Measurements from ENCODE around the gene KBTBD7. TPM values are rescaled to one million over a fixed set of nuclear protein-coding genes. Genes with fewer than 3 reads are reported as not detected.

KBTBD7 gene
- polyA plus RNA-seq (2013, experiment 1 of 2; ENCODE audit: insufficient read length) = 3.1 TPM
- 3.1 TPM for polyA plus RNA-seq (2013, experiment 2 of 2; ENCODE audit: insufficient read length)

GRCh38 chr13:41193919-41194824 lies at the start of gene KBTBD7:
KBTBD7 (minus strand) TSS chr13:41194569; CDS start chr13:41194257, 312 bp downstream.
- DNase-seq = peak; percentile 99

- no peak for DNase-seq
These were observed 47.3 kb upstream of the KBTBD7 start for GRCh38 chr13:41241626-41242025.

- no peak for DNase-seq
These were observed 42.0 kb upstream of the KBTBD7 start for GRCh38 chr13:41236369-41236768.

- no peak for DNase-seq
These were observed 38.5 kb upstream of the KBTBD7 start for GRCh38 chr13:41232578-41233480.

- DNase-seq = peak; percentile 9
These were observed 37.4 kb upstream of the KBTBD7 start for GRCh38 chr13:41231786-41232185.

GRCh38 chr13:41231025-41231677 lies 36.8 kb upstream of the KBTBD7 start:
- no peak for DNase-seq

- no peak for DNase-seq
These were observed 35.0 kb upstream of the KBTBD7 start for GRCh38 chr13:41229356-41229755.

GRCh38 chr13:41224113-41225110 lies 30.0 kb upstream of the KBTBD7 start:
- DNase-seq = peak; percentile 85

GRCh38 chr13:41222259-41222852 lies 28.0 kb upstream of the KBTBD7 start:
- DNase-seq = peak; percentile 48

- no peak for DNase-seq
These were observed 26.0 kb upstream of the KBTBD7 start for GRCh38 chr13:41220401-41220800.

- DNase-seq = peak; percentile 49
These were observed 21.8 kb upstream of the KBTBD7 start for GRCh38 chr13:41216160-41216559.

GRCh38 chr13:41213919-41214318 lies 19.6 kb upstream of the KBTBD7 start:
- DNase-seq = no peak

GRCh38 chr13:41213316-41213715 lies 18.9 kb upstream of the KBTBD7 start:
- DNase-seq = no peak

- DNase-seq = no peak
These were observed 18.5 kb upstream of the KBTBD7 start for GRCh38 chr13:41212881-41213280.

- DNase-seq = no peak
These were observed 16.7 kb upstream of the KBTBD7 start for GRCh38 chr13:41211062-41211461.

GRCh38 chr13:41206467-41206866 lies 12.1 kb upstream of the KBTBD7 start:
- no peak for DNase-seq

GRCh38 chr13:41203810-41204209 lies 9.4 kb upstream of the KBTBD7 start:
- no peak for DNase-seq

- DNase-seq = no peak
These were observed 5.8 kb upstream of the KBTBD7 start for GRCh38 chr13:41200126-41200525.

- no peak for DNase-seq
These were observed 5.2 kb upstream of the KBTBD7 start for GRCh38 chr13:41199526-41199925.

GRCh38 chr13:41199079-41199478 lies 4.7 kb upstream of the KBTBD7 start:
- no peak for DNase-seq

GRCh38 chr13:41196620-41197019 lies 2.3 kb upstream of the KBTBD7 start:
- DNase-seq = peak; percentile 14

Measured in fibroblast of skin of abdomen (primary cell).